Ovary (tissue), 9 donors: ENCODE results near the gene CADPS. TPM values are rescaled to one million over a fixed set of nuclear protein-coding genes. Genes with fewer than 3 reads are reported as not detected.

ENCODE experiments used
- DNase-seq, 5 donors: peaks; one replicate each; pipeline ENCODE4 v3.0.0-alpha.2; 2019 to 2020
- H3K27ac ChIP-seq, 2 donors: fragments of 200-600 bp; one replicate each; pipeline versions ENCODE4 v1.5.1 to v1.8.0; 2019 to 2022
- H3K27me3 ChIP-seq: fragments of 200-600 bp; one replicate; pipeline ENCODE4 v1.8.0; 2022
- H3K36me3 ChIP-seq: fragments of 200-600 bp; sonication (generic); one replicate; pipeline ENCODE4 v1.5.1; 2019
- H3K4me1 ChIP-seq: one replicate; pipeline ENCODE4 v1.8.1; 2013; ENCODE audit warnings: mild to moderate bottlenecking, moderate library complexity; ENCODE audit not compliant: insufficient read depth
- H3K4me3 ChIP-seq: fragments of 200-600 bp; sonication (generic); one replicate; pipeline ENCODE4 v1.5.1; 2017
- H3K9me3 ChIP-seq, 2 donors: fragments of 200-600 bp in 1 of 2; sonication (generic) in 1 of 2; one replicate each; pipeline versions ENCODE4 v1.5.1 to v1.8.1; 2013 to 2019; ENCODE audit warnings: mild to moderate bottlenecking in 1 of 2, moderate library complexity in 1 of 2
- CTCF ChIP-seq, 3 donors: fragments of 450-650 bp in 2 of 3; fragments of 200-600 bp in 1 of 3; IDR thresholded peaks; one replicate each; pipeline versions ENCODE4 v1.5.1 to v1.8.0; 2016 to 2022; ENCODE audit warnings: antibody characterized with exemption in 3 of 3, mild to moderate bottlenecking in 1 of 3
- EP300 ChIP-seq: sonication (generic); formaldehyde crosslinking; IDR thresholded peaks from one replicate; pipeline ENCODE4 v1.6.1; 2017; ENCODE audit warnings: antibody characterized with exemption
- POLR2A ChIP-seq: fragments of 450-650 bp; IDR thresholded peaks from one replicate; pipeline ENCODE4 v1.6.1; 2017; ENCODE audit warnings: antibody characterized with exemption, mild to moderate bottlenecking, moderate library complexity
- WGBS, 3 donors: extraction: QIAGEN DNeasy Blood & Tissue Kit in 1 of 3; methylation state at CpG; one replicate each; pipeline versions ENCODE4 v1.1.5 to v1.1.7; 2013 to 2017; 5-methylcytosine and 5-hydroxymethylcytosine counted together
- intact Hi-C, 4 donors: fragments of 100-400 bp; cut with DNase I; formaldehyde crosslinking; loops; one replicate each; pipeline versions ENCODE4 v1.11.0 to v1.15.1; 2022 to 2023
- polyA plus RNA-seq, 2 donors: library from polyadenylated mRNA; stranded (reverse); fragments of 200-250 nt in 1 of 2; fragments of 350-450 nt in 1 of 2; fragmentation: Illumina TruSeq in 1 of 2; extraction: RNeasy Lipid Tissue Mini Kit (QIAGEN cat#74804) in 1 of 2; gene quantifications; one replicate each; pipeline ENCODE4 v1.2.3, GENCODE V29; 2013 to 2014
- total RNA-seq, 7 donors: library from RNA; depleted of rRNA in 2 of 7; stranded (reverse); fragments of >200 nt in 2 of 7; fragmentation: NEBNext Ultra II Directional in 3 of 7; extraction: Animal tissue kit (Norgen Biotek cat#: 25700) in 3 of 7; gene quantifications; one replicate each; pipeline versions ENCODE4 v1.1.0 to v1.2.4, GENCODE V29; 2016 to 2023
- donor health status: DM: no; HTN: no; CAD: no; lungs with moderate emphysema.
- donor health status: DM: no; HTN: no; CAD: no.
- donor health status: Bipolar disorder and iron deficiency.
- donor health status: DM: yes; HTN: yes; CAD: no.
- donor health status: DM: no; HTN: no; CAD: no.
- donor health status: DM: yes; HTN: yes; CAD: no.

The CADPS gene
- total and polyA plus RNA-seq, 9 donors = 0.90 to 6.8 (median 2.8) TPM

- Histone ChIP-seq H3K9me3 (no peaks in the 10 kb centered on the region), H3K27me3 (no peaks in the 10 kb centered on the region), H3K4me3 (no peak overlapping the region), H3K27ac (no peak overlapping the region), H3K36me3 (no peaks in the 10 kb centered on the region), H3K4me1 (peaks cover 2% of the 10 kb centered on the region)
- WGBS, 3 donors = 93 to 98% (median 97%) methylated on average over 1 of the region's 1 CpG
- TF ChIP-seq POLR2A (no peak), EP300 (no peak), CTCF (IDR thresholded peaks at IDR 0.05) (no peak)
- DNase-seq = no peak
- intact Hi-C loops = no loop called here
Measured at GRCh38 chr3:62675492-62675891, 199.7 kb downstream of the CADPS start.

- Histone ChIP-seq H3K27me3 (no peaks in the 10 kb centered on the region), H3K9me3 (no peaks in the 10 kb centered on the region), H3K36me3 (no peaks in the 10 kb centered on the region), H3K4me3 (no peak overlapping the region), H3K27ac (no peak overlapping the region), H3K4me1 (peaks cover 2% of the 10 kb centered on the region)
- TF ChIP-seq EP300 (no peak), CTCF (IDR thresholded peaks at IDR 0.05) (no peak), POLR2A (no peak)
- no peak for DNase-seq
- intact Hi-C loops = no loop called here
Measured at GRCh38 chr3:62672988-62673313, 202.3 kb downstream of the CADPS start.

GRCh38 chr3:62672270-62672987, 202.8 kb downstream of the CADPS start:
- Histone ChIP-seq H3K4me1 (peaks cover 2% of the 10 kb centered on the region), H3K27ac (no peak overlapping the region), H3K27me3 (no peaks in the 10 kb centered on the region), H3K9me3 (no peaks in the 10 kb centered on the region), H3K36me3 (no peaks in the 10 kb centered on the region), H3K4me3 (no peak overlapping the region)
- WGBS, 3 donors = 61 to 66% (median 62%) methylated on average over 10 of the region's 10 CpGs
- no peak for TF ChIP-seq EP300
- no peak for TF ChIP-seq POLR2A
- no peak for TF ChIP-seq CTCF (IDR thresholded peaks at IDR 0.05)
- intact Hi-C loops = no loop called here
- DNase-seq = no peak

GRCh38 chr3:62670351-62670750, 204.9 kb downstream of the CADPS start:
- H3K4me3 ChIP-seq = no peak overlapping the region
- DNase-seq = no peak
- H3K36me3 ChIP-seq = no peaks in the 10 kb centered on the region
- H3K27me3 ChIP-seq = no peaks in the 10 kb centered on the region
- peaks cover 2% of the 10 kb centered on the region for H3K4me1 ChIP-seq
- H3K9me3 ChIP-seq = no peaks in the 10 kb centered on the region
- TF ChIP-seq EP300 (no peak), POLR2A (no peak), CTCF (IDR thresholded peaks at IDR 0.05) (no peak)
- intact Hi-C loops = no loop called here
- no peak overlapping the region for H3K27ac ChIP-seq
